ENCODE data around the gene CRYBA2. TPM values are rescaled to one million over a fixed set of nuclear protein-coding genes. Genes with fewer than 3 reads are reported as not detected.

The CRYBA2 gene
- total and polyA plus RNA-seq, 9 of the 15 experiments (the other 6 are each of a cell fraction or from before 2014, with no cell fraction given): 0.11 to 1.8 (median 0.62) TPM; not detected in 5

DNA sequence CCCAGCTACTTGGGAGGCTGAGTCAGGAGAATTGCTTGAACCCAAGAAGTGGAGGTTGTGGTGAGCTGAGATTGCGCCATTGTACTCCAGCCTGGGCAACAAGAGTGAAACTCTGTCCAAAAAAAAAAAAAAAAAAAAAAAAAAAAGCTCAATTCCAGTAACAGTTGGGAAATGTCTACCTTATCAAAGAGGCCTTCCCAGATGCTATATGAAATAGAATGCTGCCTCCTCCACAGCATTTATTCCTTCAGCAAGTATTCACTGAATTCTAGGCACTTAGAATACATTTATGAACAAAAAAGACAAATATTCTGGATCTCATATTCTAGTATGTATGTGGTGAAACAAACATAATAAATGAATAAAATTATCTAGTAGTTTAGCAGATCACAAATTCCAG, 46.6 kb downstream of the CRYBA2 start (continued):
- TF ChIP-seq FOXJ2 (tag; IDR thresholded peaks at IDR 0.05) (no peak), HOXB6 (CRISPR knock-in tag; IDR thresholded peaks at IDR 0.05; ENCODE audit: borderline replicate concordance) (no peak), PHF8 (IDR thresholded peaks at IDR 0.05; ENCODE audit: borderline replicate concordance, low read length) (no peak), RBM39 (optimal IDR thresholded peaks at IDR 0.05; ENCODE audit: low read depth, low read length) (no peak), PYGO2 (tag; IDR thresholded peaks at IDR 0.05) (no peak), COPS2 (conservative IDR thresholded peaks at IDR 0.05) (no peak), TCF7L2 (IDR thresholded peaks at IDR 0.05; ENCODE audit: low read depth, low read length) (no peak), TSC22D4 (tag; IDR thresholded peaks at IDR 0.05) (no peak)
- TF ChIP-seq, protein P1, sequence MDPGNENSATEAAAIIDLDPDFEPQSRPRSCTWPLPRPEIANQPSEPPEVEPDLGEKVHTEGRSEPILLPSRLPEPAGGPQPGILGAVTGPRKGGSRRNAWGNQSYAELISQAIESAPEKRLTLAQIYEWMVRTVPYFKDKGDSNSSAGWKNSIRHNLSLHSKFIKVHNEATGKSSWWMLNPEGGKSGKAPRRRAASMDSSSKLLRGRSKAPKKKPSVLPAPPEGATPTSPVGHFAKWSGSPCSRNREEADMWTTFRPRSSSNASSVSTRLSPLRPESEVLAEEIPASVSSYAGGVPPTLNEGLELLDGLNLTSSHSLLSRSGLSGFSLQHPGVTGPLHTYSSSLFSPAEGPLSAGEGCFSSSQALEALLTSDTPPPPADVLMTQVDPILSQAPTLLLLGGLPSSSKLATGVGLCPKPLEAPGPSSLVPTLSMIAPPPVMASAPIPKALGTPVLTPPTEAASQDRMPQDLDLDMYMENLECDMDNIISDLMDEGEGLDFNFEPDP (CRISPR knock-in tag; IDR thresholded peaks at IDR 0.05): no peak
- TF ChIP-seq, protein P2, sequence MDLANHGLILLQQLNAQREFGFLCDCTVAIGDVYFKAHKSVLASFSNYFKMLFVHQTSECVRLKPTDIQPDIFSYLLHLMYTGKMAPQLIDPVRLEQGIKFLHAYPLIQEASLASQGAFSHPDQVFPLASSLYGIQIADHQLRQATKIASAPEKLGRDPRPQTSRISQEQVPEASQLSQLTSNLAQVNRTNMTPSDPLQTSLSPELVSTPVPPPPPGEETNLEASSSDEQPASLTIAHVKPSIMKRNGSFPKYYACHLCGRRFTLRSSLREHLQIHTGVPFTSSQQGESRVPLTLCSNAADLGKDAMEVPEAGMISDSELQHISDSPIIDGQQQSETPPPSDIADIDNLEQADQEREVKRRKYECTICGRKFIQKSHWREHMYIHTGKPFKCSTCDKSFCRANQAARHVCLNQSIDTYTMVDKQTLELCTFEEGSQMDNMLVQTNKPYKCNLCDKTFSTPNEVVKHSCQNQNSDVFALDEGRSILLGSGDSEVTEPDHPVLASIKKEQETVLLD (IDR thresholded peaks at IDR 0.05): no peak

Measured in K562 (cell line).